KMS-11 (cell line): Measurements from ENCODE around the gene MLX.
A peak's percentile ranks its signal among the peaks of the same experiment; 100 is the strongest.
"Not testable (repeated sequence)": the region's sequence is repeated elsewhere in the genome, so short reads cannot be mapped to it uniquely, and the experiment has no call there.

Experiments
- H2AFZ ChIP-seq: fragments of 200-600 bp; sonication (generic); 2 replicates; pipeline ENCODE4 v1.6.1; 2016; ENCODE audit warnings: antibody characterized with exemption, mixed run types, low read depth
- H3K27ac ChIP-seq: fragments of 200-600 bp; sonication (generic); 2 replicates; pipeline ENCODE4 v1.6.1; 2016; ENCODE audit warnings: mild to moderate bottlenecking, mixed run types
- H3K27me3 ChIP-seq: fragments of 200-600 bp; sonication (generic); 2 replicates; pipeline ENCODE4 v1.6.1; 2017; ENCODE audit warnings: mild to moderate bottlenecking, low read depth, mixed run types, moderate library complexity; ENCODE audit not compliant: insufficient read depth
- H3K36me3 ChIP-seq: fragments of 200-600 bp; sonication (generic); 2 replicates; pipeline ENCODE4 v1.6.1; 2017; ENCODE audit warnings: mild to moderate bottlenecking, mixed run types; ENCODE audit not compliant: insufficient read depth
- H3K4me1 ChIP-seq: fragments of 200-600 bp; sonication (generic); 2 replicates; pipeline ENCODE4 v1.6.1; 2016; ENCODE audit warnings: mild to moderate bottlenecking, low read depth, mixed run types; ENCODE audit not compliant: poor library complexity, severe bottlenecking
- H3K4me2 ChIP-seq: fragments of 200-600 bp; sonication (generic); 2 replicates; pipeline ENCODE4 v1.7.0; 2016; ENCODE audit warnings: mild to moderate bottlenecking, mixed run types
- H3K4me3 ChIP-seq: fragments of 200-600 bp; sonication (generic); IDR thresholded peaks from 2 replicates; pipeline ENCODE4 v1.6.1; 2017; ENCODE audit warnings: low read depth, low read length, mixed read lengths; ENCODE audit not compliant: insufficient read depth
- H3K79me2 ChIP-seq: fragments of 200-600 bp; sonication (generic); 2 replicates; pipeline ENCODE4 v1.6.1; 2016; ENCODE audit warnings: low read depth, mixed run types; ENCODE audit not compliant: insufficient read depth
- H3K9ac ChIP-seq: fragments of 200-600 bp; sonication (generic); 2 replicates; pipeline ENCODE4 v1.6.1; 2016; ENCODE audit warnings: mild to moderate bottlenecking, mixed run types
- H4K20me1 ChIP-seq: fragments of 200-600 bp; sonication (generic); 2 replicates; pipeline ENCODE4 v1.6.1; 2016; ENCODE audit warnings: mild to moderate bottlenecking, mixed run types; ENCODE audit not compliant: insufficient read depth
- TF ChIP-seq, protein P1 (sequence below): fragments of 200-600 bp; sonication (generic); conservative IDR thresholded peaks from 2 replicates; pipeline ENCODE4 v1.6.1; 2017; ENCODE audit warnings: low read depth, mild to moderate bottlenecking, antibody characterized with exemption, low read length, moderate library complexity, mixed read lengths

Gene MLX

DNA sequence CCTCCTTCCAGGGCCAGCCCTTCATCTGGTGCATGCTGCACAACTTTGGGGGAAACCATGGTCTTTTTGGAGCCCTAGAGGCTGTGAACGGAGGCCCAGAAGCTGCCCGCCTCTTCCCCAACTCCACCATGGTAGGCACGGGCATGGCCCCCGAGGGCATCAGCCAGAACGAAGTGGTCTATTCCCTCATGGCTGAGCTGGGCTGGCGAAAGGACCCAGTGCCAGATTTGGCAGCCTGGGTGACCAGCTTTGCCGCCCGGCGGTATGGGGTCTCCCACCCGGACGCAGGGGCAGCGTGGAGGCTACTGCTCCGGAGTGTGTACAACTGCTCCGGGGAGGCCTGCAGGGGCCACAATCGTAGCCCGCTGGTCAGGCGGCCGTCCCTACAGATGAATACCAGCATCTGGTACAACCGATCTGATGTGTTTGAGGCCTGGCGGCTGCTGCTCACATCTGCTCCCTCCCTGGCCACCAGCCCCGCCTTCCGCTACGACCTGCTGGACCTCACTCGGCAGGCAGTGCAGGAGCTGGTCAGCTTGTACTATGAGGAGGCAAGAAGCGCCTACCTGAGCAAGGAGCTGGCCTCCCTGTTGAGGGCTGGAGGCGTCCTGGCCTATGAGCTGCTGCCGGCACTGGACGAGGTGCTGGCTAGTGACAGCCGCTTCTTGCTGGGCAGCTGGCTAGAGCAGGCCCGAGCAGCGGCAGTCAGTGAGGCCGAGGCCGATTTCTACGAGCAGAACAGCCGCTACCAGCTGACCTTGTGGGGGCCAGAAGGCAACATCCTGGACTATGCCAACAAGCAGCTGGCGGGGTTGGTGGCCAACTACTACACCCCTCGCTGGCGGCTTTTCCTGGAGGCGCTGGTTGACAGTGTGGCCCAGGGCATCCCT is 23.5 kb upstream of the MLX start:
- Histone ChIP-seq H3K4me2 (no peak overlapping the region), H3K79me2 (no peaks in the 10 kb centered on the region), H3K9ac (no peak overlapping the region), H3K36me3 (no peaks in the 10 kb centered on the region), H3K27ac (no peak overlapping the region), H4K20me1 (no peaks in the 10 kb centered on the region), H3K4me3 (no peak overlapping the region), H3K27me3 (no peaks in the 10 kb centered on the region), H2AFZ (no peak overlapping the region), H3K4me1 (peaks cover 15% of the 10 kb centered on the region)
- TF ChIP-seq, protein P1, sequence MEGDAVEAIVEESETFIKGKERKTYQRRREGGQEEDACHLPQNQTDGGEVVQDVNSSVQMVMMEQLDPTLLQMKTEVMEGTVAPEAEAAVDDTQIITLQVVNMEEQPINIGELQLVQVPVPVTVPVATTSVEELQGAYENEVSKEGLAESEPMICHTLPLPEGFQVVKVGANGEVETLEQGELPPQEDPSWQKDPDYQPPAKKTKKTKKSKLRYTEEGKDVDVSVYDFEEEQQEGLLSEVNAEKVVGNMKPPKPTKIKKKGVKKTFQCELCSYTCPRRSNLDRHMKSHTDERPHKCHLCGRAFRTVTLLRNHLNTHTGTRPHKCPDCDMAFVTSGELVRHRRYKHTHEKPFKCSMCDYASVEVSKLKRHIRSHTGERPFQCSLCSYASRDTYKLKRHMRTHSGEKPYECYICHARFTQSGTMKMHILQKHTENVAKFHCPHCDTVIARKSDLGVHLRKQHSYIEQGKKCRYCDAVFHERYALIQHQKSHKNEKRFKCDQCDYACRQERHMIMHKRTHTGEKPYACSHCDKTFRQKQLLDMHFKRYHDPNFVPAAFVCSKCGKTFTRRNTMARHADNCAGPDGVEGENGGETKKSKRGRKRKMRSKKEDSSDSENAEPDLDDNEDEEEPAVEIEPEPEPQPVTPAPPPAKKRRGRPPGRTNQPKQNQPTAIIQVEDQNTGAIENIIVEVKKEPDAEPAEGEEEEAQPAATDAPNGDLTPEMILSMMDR, result no peak

DNA sequence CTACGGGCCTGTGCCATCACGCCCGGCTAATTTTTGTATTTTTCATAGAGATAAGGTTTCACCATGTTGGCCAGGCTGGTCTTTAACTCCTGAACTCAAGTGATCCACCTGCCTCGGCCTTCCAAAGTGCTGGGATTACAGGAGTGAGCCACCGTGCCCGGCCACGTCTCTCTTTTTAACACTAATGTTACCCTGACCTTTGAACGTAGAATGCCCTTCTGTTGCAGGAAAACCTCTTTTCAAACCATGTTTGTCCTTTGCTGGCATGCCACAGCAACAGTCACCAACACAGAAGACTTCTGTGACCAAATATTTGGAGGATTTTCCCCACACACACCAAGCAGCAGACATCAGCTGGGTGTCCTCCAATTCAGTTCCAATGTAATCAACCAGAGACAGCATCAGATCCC is 22.0 kb upstream of the MLX start:
- H3K36me3 ChIP-seq, result no peaks in the 10 kb centered on the region
- no peak overlapping the region for H3K4me2 ChIP-seq
- TF ChIP-seq, protein P1, result no peak
- H2AFZ ChIP-seq, result no peak overlapping the region
- no peaks in the 10 kb centered on the region for H4K20me1 ChIP-seq
- H3K4me1 ChIP-seq, result peaks cover 24% of the 10 kb centered on the region
- H3K9ac ChIP-seq, result no peak overlapping the region
- H3K27me3 ChIP-seq, result peaks cover 7% of the 10 kb centered on the region
- H3K79me2 ChIP-seq, result no peaks in the 10 kb centered on the region
- H3K27ac ChIP-seq, result no peak overlapping the region
- H3K4me3 ChIP-seq, result no peak overlapping the region

DNA sequence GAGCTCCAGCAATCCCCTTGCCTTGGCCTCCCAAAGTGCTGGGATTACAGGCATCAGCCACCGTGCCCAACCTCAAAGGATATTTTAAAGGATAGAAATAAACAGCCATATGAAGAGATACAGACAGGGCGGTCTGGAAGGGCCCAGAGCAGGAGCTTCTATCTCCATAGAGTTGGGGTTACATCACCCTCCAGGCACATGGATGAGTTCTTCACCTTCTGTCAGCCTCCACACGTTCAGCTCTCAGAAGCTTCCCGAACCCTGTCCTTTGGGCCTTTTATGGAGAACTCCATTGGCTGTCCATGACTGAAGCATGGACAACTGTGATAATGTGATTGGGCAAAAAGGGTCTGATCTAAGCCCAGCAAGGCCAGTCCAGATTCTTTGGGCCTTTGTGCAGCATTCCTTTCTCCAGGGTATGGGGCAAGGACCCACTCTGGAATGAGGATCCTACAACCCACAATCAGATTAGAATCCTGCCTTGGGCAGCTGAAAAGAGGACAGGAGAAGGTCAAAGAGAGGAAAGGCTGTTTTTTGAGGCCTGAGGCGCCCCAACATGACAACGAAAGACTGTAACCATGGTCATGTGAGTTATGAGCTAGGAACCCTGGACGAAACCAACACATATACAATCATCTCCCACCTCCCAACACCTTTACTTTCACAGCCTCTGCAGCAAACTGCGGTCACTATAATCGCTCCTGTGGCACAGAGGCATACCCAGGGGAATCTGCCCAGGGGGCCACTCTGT is 21.0 kb upstream of the MLX start:
- H3K27ac ChIP-seq, H3K27me3 ChIP-seq, H3K4me2 ChIP-seq, H3K79me2 ChIP-seq, H3K36me3 ChIP-seq, H4K20me1 ChIP-seq, H3K4me3 ChIP-seq, H2AFZ ChIP-seq, H3K9ac ChIP-seq: not testable (repeated sequence)
- H3K4me1 ChIP-seq, result peaks cover 24% of the 10 kb centered on the region

DNA sequence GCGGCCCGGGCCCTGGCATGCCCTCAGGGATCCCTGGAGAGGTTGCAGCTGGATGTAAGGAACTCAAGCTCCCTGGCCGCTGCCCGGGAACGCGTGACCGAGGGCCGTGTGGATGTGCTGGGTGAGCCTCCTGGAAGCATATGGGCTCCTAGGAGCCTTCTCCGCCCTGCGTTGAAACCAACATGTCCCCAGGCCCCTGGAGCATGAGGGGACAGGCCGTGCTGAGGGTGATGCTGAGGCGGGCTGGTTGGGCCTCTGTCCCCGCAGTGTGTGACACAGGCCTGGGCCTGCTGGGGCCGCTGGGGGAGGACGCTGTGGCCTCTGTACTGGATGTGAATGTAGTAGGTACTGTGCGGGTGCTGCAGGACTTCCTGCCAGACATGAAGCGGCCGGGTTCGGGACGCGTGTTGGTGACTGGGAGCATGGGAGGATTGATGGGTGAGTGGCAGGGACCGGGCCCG is 19.9 kb upstream of the MLX start:
- Histone ChIP-seq H3K9ac (no peak overlapping the region), H2AFZ (no peak overlapping the region), H3K4me1 (peaks cover 17% of the 10 kb centered on the region), H3K27me3 (peaks cover 7% of the 10 kb centered on the region), H4K20me1 (no peaks in the 10 kb centered on the region), H3K4me3 (no peak overlapping the region), H3K79me2 (no peaks in the 10 kb centered on the region), H3K36me3 (no peaks in the 10 kb centered on the region), H3K4me2 (no peak overlapping the region), H3K27ac (no peak overlapping the region)
- TF ChIP-seq, protein P1, result no peak

DNA sequence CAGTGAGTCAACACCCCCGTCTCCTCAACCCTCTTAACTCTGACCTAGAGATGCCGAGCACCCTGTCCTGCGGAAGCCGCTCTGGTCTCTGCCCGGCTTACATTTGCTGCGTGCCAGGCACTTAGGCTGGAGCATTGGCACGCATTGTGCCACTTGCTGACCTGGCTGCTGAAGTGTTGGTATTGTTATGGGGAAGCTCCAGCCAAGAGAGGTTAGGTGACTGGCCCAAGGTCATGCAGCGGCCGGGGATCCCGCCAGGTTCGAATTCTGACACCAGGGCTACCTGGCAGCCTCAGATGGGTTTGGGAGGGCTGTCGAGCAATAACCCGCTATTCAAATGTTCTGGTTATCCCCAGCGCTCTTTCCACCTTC is 19.2 kb upstream of the MLX start:
- Histone ChIP-seq H2AFZ (peak overlapping the region; percentile 53; the same call in 1 of the 2 replicates), H3K27ac (no peak overlapping the region), H3K9ac (no peak overlapping the region), H4K20me1 (no peaks in the 10 kb centered on the region), H3K79me2 (no peaks in the 10 kb centered on the region), H3K27me3 (peaks cover 7% of the 10 kb centered on the region), H3K36me3 (no peaks in the 10 kb centered on the region), H3K4me1 (peaks cover 16% of the 10 kb centered on the region), H3K4me2 (peak overlapping the region; percentile 85; the same call in 1 of the 2 replicates), H3K4me3 (no peak overlapping the region)
- TF ChIP-seq, protein P1, result no peak
